Fibroblast of skin of left quadriceps (primary cell): ENCODE results near the gene UBAC2.

Experiments used
- DNase-seq, 2 experiments: peaks; one replicate each; pipeline ENCODE4 v3.0.0-alpha.2; 2013; ENCODE audit warnings: low read depth in 2 of 2

UBAC2 gene

DNA sequence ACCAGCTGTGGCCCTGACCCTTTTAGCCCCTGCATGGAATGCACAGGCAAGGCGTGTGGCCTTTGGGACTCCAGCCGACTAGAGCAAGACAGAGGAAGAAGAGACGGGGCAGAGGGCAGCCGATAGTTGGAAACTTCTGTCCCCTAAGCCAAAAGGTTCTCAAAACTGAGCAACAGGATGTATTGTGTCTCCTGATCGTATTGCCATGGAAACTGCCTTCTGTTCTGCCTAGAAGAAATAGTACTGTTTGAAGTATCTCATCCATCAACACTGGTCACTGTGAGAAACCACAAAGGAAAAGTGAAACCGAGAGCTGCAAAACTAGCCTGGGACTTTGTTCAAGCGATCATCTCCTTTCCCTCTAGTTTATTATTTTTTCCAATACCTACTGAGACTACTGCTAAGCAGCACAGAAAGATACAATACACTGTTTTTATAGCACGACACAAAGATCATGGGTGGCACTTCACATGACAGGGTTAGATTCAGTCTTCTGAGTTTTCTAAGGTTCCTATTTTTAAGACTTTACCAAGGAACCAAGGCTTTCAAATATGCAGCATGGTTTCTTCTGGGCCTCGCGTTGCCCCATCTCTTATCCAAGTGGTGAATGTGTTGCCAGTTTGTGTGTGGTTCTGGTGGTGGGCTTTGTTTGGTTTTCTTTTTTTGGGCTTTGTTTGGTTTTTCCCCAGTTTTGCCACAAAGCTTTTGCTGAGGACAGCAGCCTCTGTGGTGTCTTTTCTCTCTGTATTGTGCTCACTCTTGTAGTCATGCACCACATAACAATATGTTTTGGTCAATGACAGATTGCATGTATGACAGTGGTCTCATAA is 155.8 kb downstream of the UBAC2 start:
- peak; percentile 21 to 28 for DNase-seq

DNA sequence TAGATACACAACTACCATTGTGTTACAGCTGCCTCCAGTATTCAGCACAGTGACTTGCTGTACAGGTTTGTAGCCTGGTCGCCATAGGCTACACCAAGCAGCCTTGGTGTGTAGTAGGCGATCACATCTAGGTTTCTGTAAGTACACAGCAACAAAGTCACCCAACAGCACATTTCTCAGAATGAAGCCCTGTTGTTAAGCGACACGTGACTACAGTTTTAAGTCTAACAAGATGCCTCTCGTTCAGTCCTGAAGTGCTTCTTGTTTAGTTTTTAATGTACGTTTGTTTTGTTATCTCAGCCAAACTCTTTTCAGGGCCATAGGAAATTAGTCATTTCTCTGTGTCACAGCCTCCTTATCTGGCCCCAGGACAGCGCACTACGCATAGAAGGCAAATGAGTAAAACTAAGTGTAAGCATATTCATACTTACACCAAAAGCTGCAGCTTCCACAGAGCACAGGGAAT is 156.5 kb downstream of the UBAC2 start:
- no peak for DNase-seq

DNA sequence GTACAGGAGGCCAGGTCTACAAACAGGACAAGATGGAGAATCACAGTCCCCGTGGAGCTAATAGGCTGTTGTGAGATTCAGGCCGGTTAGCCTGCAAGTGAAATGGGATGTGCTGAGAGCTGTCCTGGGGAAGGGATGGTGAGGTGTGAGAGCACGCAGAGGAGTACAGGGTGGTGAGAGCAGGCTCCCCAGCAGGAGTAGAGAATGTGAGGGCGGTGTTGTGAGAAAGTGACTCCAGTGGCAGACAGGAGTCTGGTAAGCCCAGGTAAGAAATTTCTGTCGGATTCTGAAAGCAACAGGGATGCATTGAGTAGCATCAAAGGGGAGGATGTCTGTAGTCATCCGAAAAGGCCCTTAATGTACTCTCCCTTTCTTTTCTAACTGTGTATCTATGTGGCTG is 157.3 kb downstream of the UBAC2 start:
- no peak for DNase-seq

DNA sequence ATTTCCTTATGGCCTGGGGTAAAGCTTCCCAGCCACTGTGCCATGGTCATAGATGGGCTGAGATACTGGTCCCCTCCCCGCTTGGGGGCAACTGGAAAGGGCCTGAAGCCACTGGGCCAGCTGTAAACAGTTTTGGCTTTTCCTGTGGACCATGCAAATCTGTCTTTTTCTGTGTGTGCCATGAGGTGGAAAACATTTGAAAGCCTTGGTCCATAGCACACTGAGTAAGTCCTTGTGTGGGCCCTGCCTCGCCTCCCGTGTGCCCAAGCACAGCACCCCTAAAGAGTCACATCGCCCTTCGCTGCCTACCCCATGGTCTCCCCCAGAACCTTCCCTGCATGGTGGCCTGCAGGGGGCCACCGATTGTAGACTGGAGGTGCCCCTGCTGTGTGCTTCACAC is 158.9 kb downstream of the UBAC2 start:
- no peak for DNase-seq

DNA sequence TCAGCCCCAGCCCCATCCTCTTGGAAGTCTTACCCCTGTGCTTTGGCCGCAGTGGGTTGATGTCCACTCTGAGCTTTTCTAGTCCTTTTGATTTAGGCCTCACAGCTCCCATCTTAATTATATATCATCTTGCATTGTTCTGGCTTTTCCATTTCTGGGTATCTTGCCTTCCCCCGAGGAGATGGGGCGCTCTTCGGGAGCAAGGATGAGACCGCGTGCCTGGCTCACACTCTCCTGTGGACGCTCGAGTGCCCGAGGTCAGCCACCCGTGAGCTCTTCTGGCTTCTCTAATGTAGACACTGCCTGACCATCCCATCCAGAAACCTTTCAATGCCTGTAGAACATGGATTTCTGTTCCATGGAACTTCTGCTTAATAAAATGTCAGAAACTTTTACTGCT is 160.0 kb downstream of the UBAC2 start:
- no peak for DNase-seq

DNA sequence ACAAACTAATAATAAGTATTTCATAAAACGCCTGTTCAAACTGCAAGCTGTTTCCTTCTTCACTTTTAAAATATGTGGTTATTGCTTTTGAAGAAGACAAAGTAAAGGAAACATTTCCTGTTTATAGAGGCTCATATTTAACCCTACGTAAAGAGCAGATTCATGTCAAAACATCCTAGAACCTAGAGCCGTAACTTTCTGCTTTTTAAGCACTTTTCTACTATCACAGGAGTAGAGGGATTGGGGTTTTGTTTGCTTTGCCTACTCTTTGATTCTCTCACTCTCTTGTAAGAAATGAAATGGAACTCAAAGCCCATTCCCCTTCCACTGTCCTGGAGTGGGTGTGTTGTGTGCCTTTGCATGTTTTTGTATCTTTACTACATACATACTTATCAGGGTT is 160.5 kb downstream of the UBAC2 start:
- DNase-seq: no peak

DNA sequence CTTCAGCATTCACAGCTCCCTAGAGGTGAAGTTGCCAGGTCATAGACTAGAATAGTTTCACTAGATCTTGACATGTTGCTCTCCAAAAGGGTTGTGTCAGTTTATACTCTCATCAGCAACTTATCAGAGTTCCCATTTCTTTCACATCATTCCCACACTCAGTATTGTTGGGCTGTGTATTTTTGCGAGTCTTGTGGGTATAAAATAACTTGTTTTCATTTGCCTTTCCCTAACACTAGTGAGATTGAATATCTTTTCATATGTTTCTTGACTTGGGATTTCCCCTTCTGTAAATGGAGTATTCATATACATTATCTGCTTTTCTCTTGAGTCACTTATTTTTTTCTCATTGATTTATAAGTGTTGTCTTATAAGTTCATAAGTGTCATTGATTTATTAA is 161.7 kb downstream of the UBAC2 start:
- DNase-seq: no peak

DNA sequence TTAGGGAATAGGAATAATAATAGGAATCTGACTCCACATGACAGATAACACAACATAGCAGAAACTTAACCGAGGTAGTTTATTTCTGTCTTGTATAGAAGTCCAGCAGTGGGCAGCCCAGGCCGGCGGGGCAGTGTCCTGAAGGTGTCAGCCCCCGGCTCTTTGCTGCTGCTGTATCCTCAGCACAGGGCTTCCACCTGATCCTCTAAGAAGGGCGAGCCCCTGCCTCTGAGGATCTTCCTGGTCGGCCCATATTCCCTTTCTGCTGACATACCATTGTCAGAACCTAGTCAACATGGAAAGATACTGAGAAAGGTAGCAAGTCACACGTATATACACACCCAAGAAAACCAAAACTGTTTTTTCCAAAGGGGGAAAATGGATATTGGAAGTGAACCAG is 162.7 kb downstream of the UBAC2 start:
- no peak for DNase-seq

DNA sequence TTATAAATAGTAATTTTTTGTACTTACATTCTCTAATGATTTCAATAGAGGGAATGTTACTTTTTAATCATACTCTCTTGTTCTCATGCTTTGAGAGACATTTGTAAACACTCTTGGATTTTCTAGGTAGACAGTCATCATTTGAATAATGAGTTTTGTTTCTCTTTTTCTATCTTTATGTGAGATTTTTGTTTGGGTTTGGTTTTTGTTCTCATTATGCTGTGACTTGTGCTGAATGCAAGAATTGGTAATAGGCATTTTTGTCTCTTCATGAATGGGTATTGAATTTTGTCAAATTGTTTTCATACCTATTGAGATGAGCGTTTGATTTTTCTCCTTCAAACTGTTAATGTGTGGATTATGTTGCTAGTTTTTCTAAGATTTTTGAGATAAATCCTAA is 163.3 kb downstream of the UBAC2 start:
- no peak for DNase-seq

DNA sequence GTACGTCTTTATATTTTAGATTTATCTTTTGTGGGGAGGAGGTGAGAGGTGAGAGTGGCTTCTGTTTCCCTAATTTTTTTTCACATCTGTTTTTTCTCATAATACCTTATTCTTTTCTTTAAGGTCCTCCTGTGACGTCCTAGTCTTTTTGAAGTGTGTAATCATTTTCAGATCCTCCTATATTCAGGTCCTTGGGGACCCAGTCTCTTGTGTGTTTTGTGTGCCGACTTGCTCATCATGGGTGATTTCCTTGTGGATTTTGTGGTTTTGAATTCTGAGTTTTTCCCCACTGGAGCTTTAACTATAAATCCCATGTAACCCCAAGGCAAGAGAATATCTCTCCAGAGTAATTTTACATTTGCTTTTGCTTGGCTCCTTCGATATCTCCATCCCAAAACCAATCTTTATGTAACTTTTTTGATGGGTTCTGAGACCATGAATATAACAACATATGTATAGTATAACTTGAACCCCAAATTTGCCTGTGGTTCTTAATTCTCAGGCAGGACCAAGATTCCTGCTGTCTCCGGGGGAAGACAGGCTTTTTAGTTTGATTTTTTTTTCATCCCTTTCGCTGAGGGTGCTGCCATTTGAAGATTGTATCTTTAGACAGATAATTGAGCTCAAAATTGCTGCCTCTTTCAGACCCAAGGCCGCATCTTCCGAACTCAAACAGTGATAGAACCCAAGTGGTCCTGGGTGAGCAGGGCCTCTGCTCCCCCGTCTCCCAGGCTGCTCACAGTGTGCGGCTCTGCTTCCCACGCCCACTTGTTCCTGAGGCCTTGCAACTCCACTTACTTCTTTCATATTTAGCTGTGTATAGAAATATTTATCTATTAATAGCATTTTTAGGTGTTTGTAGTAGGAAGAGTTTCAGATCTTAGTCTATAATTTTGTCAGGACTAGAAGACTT is 165.7 kb downstream of the UBAC2 start:
- DNase-seq: no peak

DNA sequence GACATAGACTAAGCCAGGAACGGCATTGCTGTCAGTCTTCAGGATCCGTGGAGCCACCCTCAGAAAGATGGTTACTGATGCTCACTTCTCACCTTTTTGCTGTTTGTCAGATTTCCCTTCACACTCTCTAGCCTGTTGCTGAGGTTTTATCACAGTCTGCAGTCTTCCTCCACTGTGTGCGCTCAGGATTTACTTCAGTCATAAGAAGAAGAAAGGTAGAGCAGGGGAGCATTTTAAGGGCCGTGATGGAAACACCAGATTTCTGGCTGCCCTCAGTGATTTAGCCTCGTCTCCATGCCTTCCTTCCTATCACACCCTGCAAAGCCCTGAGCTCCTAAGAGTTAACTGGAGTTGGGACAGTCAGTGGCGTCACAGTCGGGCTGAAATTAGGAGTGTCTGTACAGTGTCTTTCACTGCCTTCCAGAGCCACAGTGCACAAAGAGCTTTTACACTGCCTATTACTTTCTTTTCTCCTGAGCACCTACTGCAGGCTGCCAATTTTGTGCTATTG is 166.5 kb downstream of the UBAC2 start:
- DNase-seq: no peak

DNA sequence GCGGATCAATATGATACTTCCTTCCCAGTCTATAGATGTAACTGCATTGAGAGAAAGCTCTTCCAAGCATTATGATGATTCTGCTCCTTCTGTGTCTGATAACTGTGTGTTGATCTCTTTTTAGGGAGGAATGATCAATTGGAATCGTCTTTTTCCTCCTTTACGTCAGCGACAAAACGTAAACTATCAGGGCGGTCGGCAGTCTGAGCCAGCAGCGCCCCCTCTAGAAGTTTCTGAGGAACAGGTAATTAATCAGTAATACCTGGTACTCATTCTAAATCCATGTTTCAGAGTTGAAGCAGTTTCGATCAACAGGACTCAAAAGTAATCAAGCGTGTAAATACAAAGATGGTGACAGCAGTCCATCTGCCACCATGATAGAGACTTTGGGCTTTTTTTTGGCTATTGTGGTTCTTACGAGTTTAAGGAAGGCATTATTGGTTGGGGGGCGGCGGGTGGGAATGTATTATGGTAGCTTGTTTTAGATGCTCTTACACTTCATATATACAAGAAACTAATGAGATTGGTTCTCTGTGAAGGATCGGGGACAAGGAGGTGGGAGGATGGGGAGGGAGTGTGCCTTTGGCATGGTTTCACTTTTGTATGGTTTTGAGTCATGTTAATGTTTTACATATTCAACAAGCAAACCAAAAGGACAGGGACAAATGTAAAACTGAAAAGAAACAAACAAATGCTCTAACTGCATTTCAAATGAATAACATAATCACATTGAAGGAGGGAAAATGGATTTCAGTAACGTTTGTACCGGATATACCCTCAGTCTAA is 167.2 kb downstream of the UBAC2 start:
- no peak for DNase-seq

DNA sequence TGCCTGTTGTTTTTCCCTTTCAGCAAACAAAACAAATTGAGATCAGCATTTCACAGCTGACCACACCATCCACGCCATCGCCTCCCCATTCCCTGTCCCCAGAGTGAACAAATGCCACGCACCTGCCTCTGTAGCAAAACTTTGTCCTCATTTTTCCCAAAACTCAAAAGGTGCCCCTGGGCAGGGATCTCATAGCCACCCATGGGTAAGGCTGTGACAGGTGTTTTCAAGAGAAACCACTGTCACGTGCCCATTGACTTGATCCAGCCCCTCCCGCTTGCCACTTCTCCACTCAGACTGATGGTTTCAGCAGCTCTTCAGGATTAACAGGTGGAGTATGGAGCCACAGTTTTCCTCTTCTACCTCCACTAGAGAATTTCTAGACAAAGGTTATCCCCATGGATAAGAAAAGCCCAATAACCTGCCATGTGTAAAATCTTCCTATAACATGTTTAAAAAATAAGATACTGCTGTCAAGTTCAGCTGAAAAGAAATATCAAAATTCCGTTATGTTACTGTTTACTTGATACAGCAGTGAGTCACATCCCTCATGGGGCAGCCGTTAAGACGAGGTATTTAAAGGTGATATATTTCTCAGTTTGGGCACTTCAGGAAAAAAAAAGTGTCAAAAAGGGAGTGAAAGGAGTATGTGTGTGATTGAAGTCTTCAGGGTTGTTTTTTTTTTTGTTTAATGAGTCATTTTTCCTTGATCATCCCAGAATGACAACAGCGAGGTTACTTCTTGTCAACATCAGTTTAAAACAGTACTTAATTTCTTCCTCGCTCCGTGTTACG is 170.0 kb downstream of the UBAC2 start:
- no peak for DNase-seq

DNA sequence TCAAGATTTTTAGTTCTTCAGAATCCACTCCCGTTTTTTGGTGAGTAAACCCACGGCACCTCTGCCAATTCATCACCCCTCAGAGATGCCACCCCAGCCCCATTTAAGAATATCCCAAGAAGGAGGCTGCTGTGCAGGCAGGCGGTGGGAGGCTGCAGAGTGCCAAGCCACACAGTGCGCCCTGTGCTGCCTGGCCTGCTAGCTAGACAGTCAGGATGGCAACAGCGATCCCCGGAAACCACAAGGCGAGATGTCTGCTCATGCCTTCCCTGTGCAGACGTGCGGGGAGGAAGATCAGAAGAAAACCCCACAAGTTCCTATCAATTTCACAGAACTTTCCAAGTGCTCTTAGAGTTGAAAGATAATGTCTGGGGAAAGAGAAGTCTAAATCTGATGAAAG is 171.3 kb downstream of the UBAC2 start:
- DNase-seq: no peak

DNA sequence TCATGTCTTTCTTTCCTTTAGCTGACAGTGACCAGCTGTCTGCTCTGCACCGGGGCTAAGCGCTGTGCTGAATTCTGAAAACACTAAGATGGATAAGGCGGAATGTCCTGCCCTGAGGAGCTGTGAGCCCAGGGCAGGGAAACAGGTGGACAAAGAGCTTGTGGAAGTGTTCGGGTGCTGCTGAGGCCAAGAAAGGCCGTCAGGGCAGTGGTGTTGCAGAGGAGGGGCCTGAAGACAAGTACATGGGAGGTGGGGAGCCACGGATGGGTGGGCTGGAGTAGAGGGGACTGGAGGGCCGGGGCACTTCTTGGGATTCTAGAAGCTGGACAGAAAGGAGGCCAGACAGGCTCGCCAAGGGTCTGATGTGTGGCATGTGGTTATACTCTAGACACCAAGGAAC is 172.8 kb downstream of the UBAC2 start:
- DNase-seq: no peak

DNA sequence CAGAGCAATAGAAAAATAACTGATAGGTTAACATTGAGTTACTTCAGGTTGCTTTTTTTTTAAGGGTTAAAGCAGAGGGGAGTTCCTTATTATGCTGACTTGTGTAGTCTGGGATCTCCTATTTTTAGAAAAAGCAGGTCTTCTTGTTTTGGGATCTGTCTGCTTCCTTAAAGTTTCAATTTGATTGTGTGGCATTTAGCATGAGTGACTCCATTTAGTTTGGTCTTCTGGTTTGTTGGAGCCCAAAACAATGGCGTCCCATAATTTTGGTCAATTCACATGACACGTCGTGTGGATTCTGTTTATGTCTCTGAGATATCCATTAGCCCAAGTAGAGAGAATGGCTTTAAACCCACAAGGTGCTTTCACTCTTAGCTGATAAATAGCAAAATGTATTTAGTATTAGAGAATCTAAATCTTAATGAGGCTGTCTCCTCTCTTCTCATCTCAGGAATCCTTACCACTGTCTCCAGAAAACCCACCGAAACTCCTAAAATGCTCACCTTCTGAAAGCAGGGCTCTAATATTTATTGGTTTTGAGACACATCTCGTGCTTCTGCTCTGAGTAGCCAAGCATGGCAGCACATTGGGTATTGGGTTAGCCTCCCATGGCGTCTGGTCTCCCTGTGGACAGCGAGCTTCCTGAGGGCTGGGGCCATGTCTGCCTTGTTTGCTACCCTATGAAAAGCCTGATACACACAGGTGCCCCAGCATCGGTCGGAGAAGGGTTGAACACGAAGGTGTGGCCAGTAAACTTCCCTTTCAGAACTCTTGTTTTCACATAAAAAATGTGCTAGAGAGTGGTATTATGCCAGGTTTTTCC is 173.7 kb downstream of the UBAC2 start:
- no peak for DNase-seq

DNA sequence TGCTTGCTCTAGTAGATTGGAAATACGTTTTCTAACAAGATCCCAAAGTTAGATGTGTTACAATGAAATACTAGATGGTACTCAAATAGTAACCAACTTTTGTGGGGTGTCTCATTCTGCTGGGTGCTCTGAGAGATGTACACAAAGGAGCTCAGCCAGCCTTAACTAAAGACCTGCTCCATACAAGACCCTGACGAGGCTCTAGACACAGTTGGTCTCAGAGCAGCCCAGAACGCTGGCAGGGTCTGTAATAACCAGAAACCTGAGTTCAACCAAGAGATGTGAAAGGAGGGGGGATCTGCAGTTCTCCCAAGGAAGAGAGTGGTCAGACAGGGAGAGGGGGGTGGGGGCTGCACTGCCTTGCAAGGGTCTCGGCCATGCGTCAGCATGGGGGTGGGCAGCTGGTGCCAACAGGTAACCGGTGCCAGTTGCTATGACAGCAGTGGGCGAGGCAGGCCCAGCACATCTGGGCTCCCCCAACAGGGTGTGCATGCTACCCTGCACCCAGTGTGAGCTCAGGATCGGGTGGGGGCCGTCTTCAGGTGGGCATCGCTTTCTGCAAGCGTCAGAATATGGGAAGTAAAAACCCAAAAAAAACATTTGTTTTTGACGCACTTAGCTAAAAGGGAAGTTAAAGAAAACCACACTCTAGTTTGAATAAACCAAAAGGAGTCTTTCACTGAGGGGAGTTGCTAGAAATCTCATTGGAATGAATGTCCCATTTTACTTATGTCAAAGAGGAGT is 174.5 kb downstream of the UBAC2 start:
- no peak for DNase-seq

DNA sequence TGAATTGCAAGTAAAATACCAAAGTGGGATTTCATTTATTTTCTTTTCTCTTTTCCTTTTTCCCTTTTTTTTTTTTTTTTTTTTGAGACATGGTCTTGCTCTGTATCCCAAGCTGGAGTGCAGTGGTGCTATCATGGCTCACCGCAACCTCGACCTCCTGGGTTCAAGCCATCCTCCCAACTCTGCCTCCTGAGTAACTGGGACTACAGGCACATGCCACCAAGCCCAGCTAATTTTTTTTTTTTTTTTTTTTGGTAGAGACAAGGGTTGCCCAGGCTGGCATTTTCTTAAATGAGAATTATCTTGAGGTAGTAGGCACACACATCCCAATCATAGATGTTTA is 175.1 kb downstream of the UBAC2 start:
- DNase-seq: no peak

DNA sequence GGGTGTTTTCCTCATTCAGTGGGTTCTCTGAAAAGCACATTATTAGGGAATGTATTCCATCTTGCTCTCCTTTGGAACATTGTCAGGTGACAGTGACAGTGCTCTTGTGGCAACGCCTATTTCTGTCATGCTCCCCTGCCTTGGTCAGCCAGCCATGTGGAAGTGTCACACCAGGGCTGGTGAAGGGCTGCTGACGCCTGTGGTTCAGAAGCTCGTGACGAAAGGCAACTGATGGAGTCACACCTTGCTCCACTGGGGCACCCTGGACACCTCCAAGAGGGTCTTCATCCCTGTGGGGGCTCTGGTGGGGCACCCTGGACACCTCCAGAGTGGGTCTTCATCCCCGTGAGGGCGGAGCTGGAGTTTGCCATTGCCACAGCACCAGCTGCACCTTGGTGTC is 175.5 kb downstream of the UBAC2 start:
- no peak for DNase-seq

DNA sequence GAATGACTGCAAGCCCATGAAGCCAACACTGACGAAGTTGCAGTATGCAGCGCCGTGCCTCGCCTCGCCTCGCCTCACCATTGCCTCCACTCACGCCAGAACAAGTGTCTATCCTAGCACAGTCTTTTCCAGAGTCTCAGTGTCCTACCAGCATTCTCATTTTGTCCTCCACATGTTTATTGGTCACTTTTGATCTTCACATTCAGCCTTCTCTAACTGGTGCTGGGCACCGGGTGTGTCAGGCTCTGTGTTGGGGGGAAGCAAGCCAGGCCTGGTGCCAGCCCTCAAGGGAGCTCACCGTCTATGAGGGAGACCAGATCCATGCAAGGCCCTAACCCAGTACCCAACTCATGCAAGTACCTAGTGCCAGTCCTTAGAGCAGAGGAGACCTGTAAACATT is 176.3 kb downstream of the UBAC2 start:
- DNase-seq: no peak
